HG03521 (cell line): ENCODE measurements around the gene ACTN1.

Source experiments
- ATAC-seq: cut with Tn5 transposase; IDR thresholded peaks from one replicate; pipeline ENCODE4 v1.9.1; 2021; ENCODE audit warnings: mild to moderate bottlenecking, moderate library complexity; ENCODE audit not compliant: unreplicated experiment

Gene ACTN1

GRCh38 chr14:68951800-68952530 is 27.1 kb downstream of the ACTN1 start:
- no peak for ATAC-seq

GRCh38 chr14:68951035-68951797 is 27.9 kb downstream of the ACTN1 start:
- ATAC-seq: no peak

GRCh38 chr14:68950111-68950510 is 29.0 kb downstream of the ACTN1 start:
- no peak for ATAC-seq

GRCh38 chr14:68949601-68949965 is 29.5 kb downstream of the ACTN1 start:
- ATAC-seq: no peak

GRCh38 chr14:68948686-68949600 is 30.2 kb downstream of the ACTN1 start:
- ATAC-seq: no peak

GRCh38 chr14:68947802-68948201 is 31.3 kb downstream of the ACTN1 start:
- no peak for ATAC-seq

GRCh38 chr14:68946489-68946822 is 32.6 kb downstream of the ACTN1 start:
- no peak for ATAC-seq

- ATAC-seq: no peak
Observed at GRCh38 chr14:68945585-68946488, 33.3 kb downstream of the ACTN1 start.

- ATAC-seq: no peak
Observed at GRCh38 chr14:68945190-68945584, 33.9 kb downstream of the ACTN1 start.

- ATAC-seq: no peak
Observed at GRCh38 chr14:68944162-68944561, 34.9 kb downstream of the ACTN1 start.

- no peak for ATAC-seq
Observed at GRCh38 chr14:68943107-68943506, 36.0 kb downstream of the ACTN1 start.

- ATAC-seq: no peak
Observed at GRCh38 chr14:68942296-68943035, 36.6 kb downstream of the ACTN1 start.

- no peak for ATAC-seq
Observed at GRCh38 chr14:68941820-68942219, 37.3 kb downstream of the ACTN1 start.

- no peak for ATAC-seq
Observed at GRCh38 chr14:68940614-68941185, 38.4 kb downstream of the ACTN1 start.

GRCh38 chr14:68939893-68940613 is 39.0 kb downstream of the ACTN1 start:
- no peak for ATAC-seq

- ATAC-seq: no peak
Observed at GRCh38 chr14:68939181-68939892, 39.8 kb downstream of the ACTN1 start.

- ATAC-seq: no peak
Observed at GRCh38 chr14:68938271-68939150, 40.6 kb downstream of the ACTN1 start.
